HepG2 (cell line): ENCODE data around the gene LLGL2. TPM values are rescaled to one million over a fixed set of nuclear protein-coding genes. Genes with fewer than 3 reads are reported as not detected.

ENCODE experiments used
- BORCS8-MEF2B ChIP-seq: sonication (generic); formaldehyde crosslinking; IDR thresholded peaks from 2 replicates; pipeline ENCODE4 v1.8.0; 2022; ENCODE audit warnings: mild to moderate bottlenecking, missing genetic modification reagents
- CEBPG ChIP-seq: IDR thresholded peaks from 2 replicates; pipeline ENCODE4 v1.6.1; 2016
- EEA1 ChIP-seq: sonication (generic); formaldehyde crosslinking; IDR thresholded peaks from 2 replicates; pipeline ENCODE4 v1.5.1; 2020; ENCODE audit warnings: mild to moderate bottlenecking, missing genetic modification reagents, borderline replicate concordance
- GABPB1 ChIP-seq: IDR thresholded peaks from 2 replicates; pipeline ENCODE4 v1.6.1; 2016; ENCODE audit warnings: mild to moderate bottlenecking, missing genetic modification reagents, moderate library complexity, missing compliant biosample characterization
- GPN1 ChIP-seq: sonication (generic); formaldehyde crosslinking; IDR thresholded peaks from 2 replicates; pipeline ENCODE4 v1.5.1; 2020; ENCODE audit warnings: missing genetic modification reagents, borderline replicate concordance
- HNF1B ChIP-seq: sonication (generic); formaldehyde crosslinking; IDR thresholded peaks from 2 replicates; pipeline ENCODE4 v1.5.1; 2020; ENCODE audit warnings: mild to moderate bottlenecking, moderate library complexity, missing genetic modification reagents
- HNRNPLL ChIP-seq: fragments of 200-400 bp; formaldehyde crosslinking; IDR thresholded peaks from 2 replicates; pipeline ENCODE4 v1.6.1; 2017; ENCODE audit warnings: mild to moderate bottlenecking, low read depth, low read length; ENCODE audit not compliant: poor library complexity, severe bottlenecking
- KDM2A ChIP-seq: sonication (generic); formaldehyde crosslinking; IDR thresholded peaks from 2 replicates; pipeline ENCODE4 v1.4.0; 2020; ENCODE audit warnings: low read depth, missing genetic modification reagents, borderline replicate concordance
- MAFF ChIP-seq: IDR thresholded peaks from 2 replicates; pipeline ENCODE4 v1.6.1; 2011; ENCODE audit warnings: low read depth, low read length, improper control_type of control experiment
- MLLT10 ChIP-seq: sonication (generic); formaldehyde crosslinking; IDR thresholded peaks from 2 replicates; pipeline ENCODE4 v1.4.0; 2020; ENCODE audit warnings: missing genetic modification reagents
- MTF2 ChIP-seq: sonication (generic); formaldehyde crosslinking; IDR thresholded peaks from 2 replicates; pipeline ENCODE4 v1.5.0; 2020; ENCODE audit warnings: missing genetic modification reagents, borderline replicate concordance
- MXD4 ChIP-seq: IDR thresholded peaks from 2 replicates; pipeline ENCODE4 v1.6.1; 2016; ENCODE audit warnings: mild to moderate bottlenecking, missing biosample characterization, missing genetic modification reagents
- PRMT3 ChIP-seq: sonication (generic); formaldehyde crosslinking; IDR thresholded peaks from 2 replicates; pipeline ENCODE4 v1.8.1; 2022; ENCODE audit warnings: low read depth, mild to moderate bottlenecking, moderate library complexity, missing genetic modification reagents, borderline replicate concordance
- SCMH1 ChIP-seq: sonication (generic); formaldehyde crosslinking; IDR thresholded peaks from 2 replicates; pipeline ENCODE4 v1.9.0; 2021; ENCODE audit warnings: missing genetic modification reagents, mild to moderate bottlenecking, borderline replicate concordance
- WIZ ChIP-seq: sonication (generic); formaldehyde crosslinking; IDR thresholded peaks from 2 replicates; pipeline ENCODE4 v1.5.1; 2020; ENCODE audit warnings: mild to moderate bottlenecking, missing genetic modification reagents
- ZNF180 ChIP-seq: sonication (generic); formaldehyde crosslinking; IDR thresholded peaks from 2 replicates; pipeline ENCODE4 v1.4.0; 2020; ENCODE audit warnings: low read depth, missing genetic modification reagents, borderline replicate concordance
- ZNF232 ChIP-seq: sonication (generic); formaldehyde crosslinking; IDR thresholded peaks from 2 replicates; pipeline ENCODE4 v1.4.0; 2020; ENCODE audit warnings: missing genetic modification reagents, borderline replicate concordance
- ZNF331 ChIP-seq: sonication (generic); formaldehyde crosslinking; IDR thresholded peaks from 2 replicates; pipeline ENCODE4 v1.4.0; 2020; ENCODE audit warnings: missing genetic modification reagents
- ZNF703 ChIP-seq: sonication (generic); formaldehyde crosslinking; IDR thresholded peaks from 2 replicates; pipeline ENCODE4 v1.5.1; 2020; ENCODE audit warnings: missing genetic modification reagents, mild to moderate bottlenecking, moderate library complexity, borderline replicate concordance
- ZNF747 ChIP-seq: sonication (generic); formaldehyde crosslinking; IDR thresholded peaks from 2 replicates; pipeline ENCODE4 v1.8.1; 2023; ENCODE audit warnings: missing genetic modification reagents, mild to moderate bottlenecking, borderline replicate concordance
- ZNF780A ChIP-seq: sonication (generic); formaldehyde crosslinking; IDR thresholded peaks from 2 replicates; pipeline ENCODE4 v1.8.0; 2022; ENCODE audit warnings: mild to moderate bottlenecking, missing genetic modification reagents, moderate library complexity
- polyA plus RNA-seq, 8 experiments: library from polyadenylated mRNA; depleted of rRNA in 3 of 8; stranded (reverse) in 7 of 8; unstranded in 1 of 8; fragments of >200 nt; fragmentation: Illumina TruSeq in 4 of 8; extraction: Trizol in 4 of 8; gene quantifications; 2 replicates each; pipeline versions ENCODE4 v1.2.1 to v1.2.3, GENCODE V29; 2011 to 2016; ENCODE audit warnings: low read depth in 4 of 8, missing spikeins in 1 of 8, mixed read lengths in 1 of 8; ENCODE audit not compliant: insufficient read depth in 1 of 8
- total RNA-seq, 5 experiments: library from RNA; depleted of rRNA; stranded (reverse); fragments of >200 nt; fragmentation: Illumina TruSeq; extraction: Trizol; gene quantifications; 2 replicates each; pipeline ENCODE4 v1.2.3, GENCODE V29; 2016; ENCODE audit warnings: low read depth in 1 of 5
- TF ChIP-seq, protein P1 (sequence below): sonication (generic); formaldehyde crosslinking; IDR thresholded peaks from 2 replicates; pipeline ENCODE4 v1.4.0; 2020; ENCODE audit warnings: mild to moderate bottlenecking, missing genetic modification reagents
- TF ChIP-seq, protein P2 (sequence below): IDR thresholded peaks from 2 replicates; pipeline ENCODE4 v1.6.1; 2016; ENCODE audit warnings: low read depth, borderline replicate concordance

Gene LLGL2
- total and polyA plus RNA-seq, 2 of the 13 experiments (the other 11 are each of a cell fraction or from before 2014, with no cell fraction given): 83.0 to 86.7 TPM

GRCh38 chr17:75504347-75505151, 20.9 kb upstream of the LLGL2 start (continued):
- no peak for TF ChIP-seq PRMT3
- TF ChIP-seq HNF1B (CRISPR knock-in tag): 0 out of 2 replicates have a peak, but pooled peaks have one; percentile 37
- TF ChIP-seq MLLT10 (CRISPR knock-in tag): no peak
- no peak for TF ChIP-seq GPN1 (CRISPR knock-in tag)
- TF ChIP-seq EEA1: 0 out of 2 replicates have a peak, but pooled peaks have one; percentile 66
- TF ChIP-seq BORCS8-MEF2B (CRISPR knock-in tag): no peak
- no peak for TF ChIP-seq ZNF703 (CRISPR knock-in tag)
- TF ChIP-seq HNRNPLL: peak; percentile 45
- TF ChIP-seq MTF2 (CRISPR knock-in tag): no peak
- no peak for TF ChIP-seq ZNF780A
- no peak for TF ChIP-seq WIZ (CRISPR knock-in tag)
- TF ChIP-seq MAFF: peak; percentile 74
- no peak for TF ChIP-seq SCMH1
- TF ChIP-seq ZNF180: no peak
- no peak for TF ChIP-seq MXD4
- TF ChIP-seq ZNF232: no peak
- TF ChIP-seq, protein P1, sequence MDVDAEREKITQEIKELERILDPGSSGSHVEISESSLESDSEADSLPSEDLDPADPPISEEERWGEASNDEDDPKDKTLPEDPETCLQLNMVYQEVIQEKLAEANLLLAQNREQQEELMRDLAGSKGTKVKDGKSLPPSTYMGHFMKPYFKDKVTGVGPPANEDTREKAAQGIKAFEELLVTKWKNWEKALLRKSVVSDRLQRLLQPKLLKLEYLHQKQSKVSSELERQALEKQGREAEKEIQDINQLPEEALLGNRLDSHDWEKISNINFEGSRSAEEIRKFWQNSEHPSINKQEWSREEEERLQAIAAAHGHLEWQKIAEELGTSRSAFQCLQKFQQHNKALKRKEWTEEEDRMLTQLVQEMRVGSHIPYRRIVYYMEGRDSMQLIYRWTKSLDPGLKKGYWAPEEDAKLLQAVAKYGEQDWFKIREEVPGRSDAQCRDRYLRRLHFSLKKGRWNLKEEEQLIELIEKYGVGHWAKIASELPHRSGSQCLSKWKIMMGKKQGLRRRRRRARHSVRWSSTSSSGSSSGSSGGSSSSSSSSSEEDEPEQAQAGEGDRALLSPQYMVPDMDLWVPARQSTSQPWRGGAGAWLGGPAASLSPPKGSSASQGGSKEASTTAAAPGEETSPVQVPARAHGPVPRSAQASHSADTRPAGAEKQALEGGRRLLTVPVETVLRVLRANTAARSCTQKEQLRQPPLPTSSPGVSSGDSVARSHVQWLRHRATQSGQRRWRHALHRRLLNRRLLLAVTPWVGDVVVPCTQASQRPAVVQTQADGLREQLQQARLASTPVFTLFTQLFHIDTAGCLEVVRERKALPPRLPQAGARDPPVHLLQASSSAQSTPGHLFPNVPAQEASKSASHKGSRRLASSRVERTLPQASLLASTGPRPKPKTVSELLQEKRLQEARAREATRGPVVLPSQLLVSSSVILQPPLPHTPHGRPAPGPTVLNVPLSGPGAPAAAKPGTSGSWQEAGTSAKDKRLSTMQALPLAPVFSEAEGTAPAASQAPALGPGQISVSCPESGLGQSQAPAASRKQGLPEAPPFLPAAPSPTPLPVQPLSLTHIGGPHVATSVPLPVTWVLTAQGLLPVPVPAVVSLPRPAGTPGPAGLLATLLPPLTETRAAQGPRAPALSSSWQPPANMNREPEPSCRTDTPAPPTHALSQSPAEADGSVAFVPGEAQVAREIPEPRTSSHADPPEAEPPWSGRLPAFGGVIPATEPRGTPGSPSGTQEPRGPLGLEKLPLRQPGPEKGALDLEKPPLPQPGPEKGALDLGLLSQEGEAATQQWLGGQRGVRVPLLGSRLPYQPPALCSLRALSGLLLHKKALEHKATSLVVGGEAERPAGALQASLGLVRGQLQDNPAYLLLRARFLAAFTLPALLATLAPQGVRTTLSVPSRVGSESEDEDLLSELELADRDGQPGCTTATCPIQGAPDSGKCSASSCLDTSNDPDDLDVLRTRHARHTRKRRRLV (CRISPR knock-in tag): no peak
- no peak for TF ChIP-seq CEBPG (CRISPR knock-in tag)
- TF ChIP-seq GABPB1: 0 out of 2 replicates have a peak, but pooled peaks have one; percentile 28
- TF ChIP-seq, protein P2, sequence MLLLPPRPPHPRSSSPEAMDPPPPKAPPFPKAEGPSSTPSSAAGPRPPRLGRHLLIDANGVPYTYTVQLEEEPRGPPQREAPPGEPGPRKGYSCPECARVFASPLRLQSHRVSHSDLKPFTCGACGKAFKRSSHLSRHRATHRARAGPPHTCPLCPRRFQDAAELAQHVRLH (CRISPR knock-in tag): peak; percentile 70; the same call in 1 of the 2 replicates
- no peak for TF ChIP-seq ZNF747 (CRISPR knock-in tag)
- peak; percentile 56; the same call in 1 of the 2 replicates for TF ChIP-seq KDM2A (CRISPR knock-in tag)
- TF ChIP-seq ZNF331 (CRISPR knock-in tag): peak; percentile 3; the same call in 1 of the 2 replicates
